ENCODE results near the gene ACSM3.

ACSM3 gene

DNA sequence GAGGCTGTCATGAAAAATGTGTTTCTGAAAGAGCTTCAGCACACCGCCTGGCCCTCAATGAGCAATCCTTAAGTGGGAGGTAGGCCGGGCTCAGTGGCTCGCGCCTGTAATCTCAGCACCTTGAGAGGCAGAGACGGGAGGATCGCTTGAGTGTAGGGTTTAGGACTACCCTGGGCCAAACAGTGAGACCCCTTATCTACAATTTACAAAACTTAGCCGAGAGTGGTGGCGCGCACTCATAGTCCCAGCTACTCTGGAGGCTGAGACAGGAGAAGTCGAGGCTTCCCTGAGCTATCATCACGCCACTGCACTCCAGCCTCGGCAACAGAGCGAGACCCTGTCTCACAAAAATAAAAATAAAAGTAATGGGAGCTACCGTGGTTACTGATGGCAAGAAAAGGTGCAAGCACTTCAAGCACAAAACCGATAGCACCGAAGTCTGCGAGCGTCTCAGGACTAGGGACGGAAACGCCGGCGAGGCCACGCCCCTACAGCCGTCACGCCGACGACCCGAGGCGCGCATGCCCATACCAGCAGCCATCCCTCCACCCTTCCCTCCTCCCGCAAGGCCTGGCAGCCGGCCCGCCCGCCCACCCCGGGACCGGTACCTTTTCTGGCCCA is 22.8 kb upstream of the ACSM3 start:
- Histone ChIP-seq H3K9me3 (ENCODE audit: control insufficient read depth, insufficient read depth, low read length) (no peaks in the 10 kb centered on the region), H3K4me3 (ENCODE audit: low read depth, low read length) (peak overlapping the region; percentile 99), H3K36me3 (ENCODE audit: control insufficient read depth, insufficient read depth, low read length) (peaks cover 29% of the 10 kb centered on the region), H3K27me3 (ENCODE audit: control insufficient read depth, insufficient read depth, low read length) (no peaks in the 10 kb centered on the region), H3K4me1 (ENCODE audit: control insufficient read depth, insufficient read depth, low read length) (no peaks in the 10 kb centered on the region; the same call in 1 of the 2 replicates), H3K9ac (ENCODE audit: low read depth, low read length) (peak overlapping the region; percentile 93), H3K27ac (ENCODE audit: low read depth, low read length) (peak overlapping the region; percentile 93)

DNA sequence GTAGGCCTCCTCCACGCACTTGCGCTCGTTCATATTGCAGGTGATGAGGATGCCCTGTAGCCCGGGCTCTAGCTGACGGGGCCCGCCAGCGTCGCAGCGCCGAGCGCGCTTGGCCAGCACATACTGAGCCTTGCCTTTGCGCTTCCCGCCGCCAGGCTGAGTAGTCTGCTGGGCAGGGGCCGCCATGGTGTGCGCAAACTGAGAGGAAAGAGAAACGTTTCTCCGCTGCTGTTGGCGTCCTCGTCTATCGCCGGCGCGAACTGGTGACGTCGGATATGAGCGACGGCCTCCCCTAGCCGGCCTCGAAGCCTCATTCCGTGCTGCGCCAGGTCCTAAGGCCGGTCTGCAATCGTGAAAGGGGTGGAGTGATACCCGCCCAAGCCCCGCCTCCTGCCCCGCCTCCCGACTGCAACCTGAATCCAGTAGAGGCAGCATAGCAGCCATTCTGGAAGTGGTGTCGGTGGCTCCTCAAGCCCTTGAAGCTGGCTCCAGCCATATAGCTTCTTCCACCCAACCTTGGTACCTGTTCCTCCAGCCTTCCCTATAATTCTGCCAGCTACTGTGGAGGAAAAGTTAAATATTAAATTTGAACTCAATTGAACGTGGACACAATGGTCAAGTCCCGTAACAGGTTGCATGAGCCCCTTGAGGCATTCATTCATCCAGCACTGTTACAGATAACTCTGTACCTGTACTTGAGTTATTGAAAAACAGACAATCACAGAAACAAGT is 22.1 kb upstream of the ACSM3 start, which contains the start of gene THUMPD1:
THUMPD1 (minus strand) TSS at position 265 of the 732 bp plus-strand sequence; CDS start at position 186, 79 bp downstream.
- peaks cover 22% of the 10 kb centered on the region for H3K36me3 ChIP-seq (ENCODE audit: control insufficient read depth, insufficient read depth, low read length)
- H3K27me3 ChIP-seq (ENCODE audit: control insufficient read depth, insufficient read depth, low read length): no peaks in the 10 kb centered on the region
- peak within 1 kb of the TSS; percentile 93 for H3K9ac ChIP-seq (ENCODE audit: low read depth, low read length)
- H3K4me1 ChIP-seq (ENCODE audit: control insufficient read depth, insufficient read depth, low read length): no peaks in the 10 kb centered on the region; the same call in 1 of the 2 replicates
- H3K9me3 ChIP-seq (ENCODE audit: control insufficient read depth, insufficient read depth, low read length): no peaks in the 10 kb centered on the region
- H3K27ac ChIP-seq (ENCODE audit: low read depth, low read length): peak within 1 kb of the TSS; percentile 93
- H3K4me3 ChIP-seq (ENCODE audit: low read depth, low read length): peak within 1 kb of the TSS; percentile 99

DNA sequence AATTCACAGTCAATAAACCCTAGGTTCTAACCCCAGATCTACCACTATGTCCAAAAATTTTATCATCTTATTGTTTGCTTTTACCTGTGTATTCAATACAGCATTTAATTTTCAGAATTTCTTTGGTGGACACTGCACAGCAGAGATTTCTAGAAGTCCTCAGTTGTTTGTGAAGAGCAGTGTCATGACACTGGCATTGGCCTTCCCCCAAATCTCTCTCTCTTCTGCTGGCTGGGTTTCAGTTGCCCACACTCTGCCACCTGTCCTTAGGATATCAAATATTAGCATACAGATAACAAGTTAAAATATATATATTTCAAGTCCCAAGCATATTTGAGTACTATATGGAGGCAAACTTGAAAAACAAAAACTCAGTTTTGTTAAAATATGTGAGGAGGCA is 20.2 kb upstream of the ACSM3 start:
- Histone ChIP-seq H3K27me3 (ENCODE audit: control insufficient read depth, insufficient read depth, low read length) (no peaks in the 10 kb centered on the region), H3K4me3 (ENCODE audit: low read depth, low read length) (no peak overlapping the region), H3K36me3 (ENCODE audit: control insufficient read depth, insufficient read depth, low read length) (peaks cover 3% of the 10 kb centered on the region), H3K9ac (ENCODE audit: low read depth, low read length) (no peak overlapping the region), H3K27ac (ENCODE audit: low read depth, low read length) (no peak overlapping the region), H3K9me3 (ENCODE audit: control insufficient read depth, insufficient read depth, low read length) (0 out of 2 replicates have a peak, but pooled peaks cover 10% of the 10 kb centered on the region), H3K4me1 (ENCODE audit: control insufficient read depth, insufficient read depth, low read length) (no peaks in the 10 kb centered on the region; the same call in 1 of the 2 replicates)

DNA sequence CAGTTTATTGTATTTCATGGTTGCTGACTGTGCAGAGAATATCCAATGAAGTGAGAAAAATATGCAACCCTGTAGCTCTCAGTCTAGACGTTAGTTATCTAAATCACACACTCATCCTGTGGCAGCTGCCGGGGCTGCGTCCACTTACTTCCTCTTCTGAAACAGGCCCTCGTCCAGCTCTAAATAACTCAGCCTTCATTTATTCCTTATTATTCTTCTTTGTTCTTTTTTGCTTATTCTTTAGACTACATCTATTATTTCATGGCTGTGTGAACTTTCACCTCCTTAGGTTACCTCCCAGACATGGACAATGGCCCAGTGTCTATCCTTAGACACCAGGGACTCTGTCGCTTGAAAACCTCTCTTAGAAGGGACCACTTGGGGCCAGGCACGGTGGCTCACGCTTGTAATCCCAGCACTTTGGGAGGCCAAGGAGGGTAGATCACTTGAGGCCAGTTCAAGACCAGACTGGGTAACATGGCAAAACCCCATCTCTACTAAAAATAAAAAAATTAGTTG is 18.8 kb upstream of the ACSM3 start:
- H3K27ac ChIP-seq (ENCODE audit: low read depth, low read length): no peak overlapping the region
- H3K4me3 ChIP-seq (ENCODE audit: low read depth, low read length): no peak overlapping the region
- H3K9ac ChIP-seq (ENCODE audit: low read depth, low read length): no peak overlapping the region
- 0 out of 2 replicates have a peak, but pooled peaks cover 10% of the 10 kb centered on the region for H3K9me3 ChIP-seq (ENCODE audit: control insufficient read depth, insufficient read depth, low read length)
- no peaks in the 10 kb centered on the region; the same call in 1 of the 2 replicates for H3K4me1 ChIP-seq (ENCODE audit: control insufficient read depth, insufficient read depth, low read length)
- H3K36me3 ChIP-seq (ENCODE audit: control insufficient read depth, insufficient read depth, low read length): no peaks in the 10 kb centered on the region
- H3K27me3 ChIP-seq (ENCODE audit: control insufficient read depth, insufficient read depth, low read length): no peaks in the 10 kb centered on the region

DNA sequence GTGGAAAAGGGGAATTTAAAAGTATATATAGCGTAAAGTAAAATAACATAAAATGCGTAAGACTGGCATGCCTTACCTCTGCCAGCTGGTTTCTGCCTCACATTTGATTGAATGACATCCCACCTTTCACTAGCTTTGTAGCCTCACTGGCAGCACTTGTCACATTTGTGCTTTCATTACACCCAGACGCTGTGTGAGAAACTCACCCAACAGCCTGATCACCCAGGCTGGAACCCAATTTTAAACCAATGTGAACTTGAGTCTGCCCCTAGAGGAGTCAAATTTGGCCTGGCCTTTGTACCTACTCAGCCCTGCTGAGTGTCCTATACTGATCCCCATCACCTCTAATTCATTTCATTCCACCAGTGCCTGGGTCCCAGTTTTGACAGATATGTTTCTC is 17.4 kb upstream of the ACSM3 start:
- 0 out of 2 replicates have a peak, but pooled peaks cover 10% of the 10 kb centered on the region for H3K9me3 ChIP-seq (ENCODE audit: control insufficient read depth, insufficient read depth, low read length)
- no peak overlapping the region for H3K27ac ChIP-seq (ENCODE audit: low read depth, low read length)
- no peak overlapping the region for H3K9ac ChIP-seq (ENCODE audit: low read depth, low read length)
- H3K4me1 ChIP-seq (ENCODE audit: control insufficient read depth, insufficient read depth, low read length): no peaks in the 10 kb centered on the region
- H3K4me3 ChIP-seq (ENCODE audit: low read depth, low read length): no peak overlapping the region
- no peaks in the 10 kb centered on the region for H3K27me3 ChIP-seq (ENCODE audit: control insufficient read depth, insufficient read depth, low read length)
- no peaks in the 10 kb centered on the region for H3K36me3 ChIP-seq (ENCODE audit: control insufficient read depth, insufficient read depth, low read length)

DNA sequence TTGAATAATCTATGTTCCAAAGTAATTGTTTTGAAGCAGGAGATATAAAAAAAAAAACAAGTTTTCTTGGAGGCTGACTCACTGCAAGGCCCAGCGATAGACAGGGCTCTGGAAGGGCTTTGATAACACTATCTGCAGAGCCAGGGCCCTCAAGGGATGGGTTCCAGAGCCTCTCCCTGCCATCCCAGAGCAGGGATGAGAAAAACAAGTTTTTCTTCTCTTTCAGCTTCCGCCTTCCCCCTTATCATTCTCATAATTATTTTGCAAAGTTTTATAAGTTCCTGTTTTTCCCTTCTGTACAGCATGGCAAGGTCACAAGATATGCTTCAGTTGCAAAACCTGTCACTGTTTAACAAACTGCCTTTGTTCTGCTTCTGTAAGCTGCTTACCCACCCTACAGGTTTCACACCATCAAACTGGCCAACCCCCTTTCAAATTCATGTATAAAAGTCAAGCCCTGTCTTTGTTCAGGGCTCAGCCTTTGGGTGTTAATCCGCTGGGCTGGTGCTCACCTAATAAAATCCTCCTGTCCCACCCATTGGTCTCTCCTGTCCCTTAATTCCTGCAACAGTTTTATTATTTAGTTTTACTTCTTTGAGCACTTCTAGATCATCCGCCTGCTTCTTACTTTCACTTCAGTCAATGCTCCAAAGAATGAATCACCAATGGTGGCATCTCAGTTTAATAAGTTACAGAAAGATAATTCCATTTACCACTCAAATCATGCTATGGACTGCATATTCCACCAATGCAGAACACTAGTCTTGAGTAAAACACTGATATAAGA is 16.6 kb upstream of the ACSM3 start:
- H3K36me3 ChIP-seq (ENCODE audit: control insufficient read depth, insufficient read depth, low read length): no peaks in the 10 kb centered on the region
- no peak overlapping the region for H3K9ac ChIP-seq (ENCODE audit: low read depth, low read length)
- H3K27me3 ChIP-seq (ENCODE audit: control insufficient read depth, insufficient read depth, low read length): no peaks in the 10 kb centered on the region
- no peak overlapping the region for H3K4me3 ChIP-seq (ENCODE audit: low read depth, low read length)
- no peaks in the 10 kb centered on the region for H3K4me1 ChIP-seq (ENCODE audit: control insufficient read depth, insufficient read depth, low read length)
- no peak overlapping the region for H3K27ac ChIP-seq (ENCODE audit: low read depth, low read length)
- H3K9me3 ChIP-seq (ENCODE audit: control insufficient read depth, insufficient read depth, low read length): 0 out of 2 replicates have a peak, but pooled peaks cover 10% of the 10 kb centered on the region

DNA sequence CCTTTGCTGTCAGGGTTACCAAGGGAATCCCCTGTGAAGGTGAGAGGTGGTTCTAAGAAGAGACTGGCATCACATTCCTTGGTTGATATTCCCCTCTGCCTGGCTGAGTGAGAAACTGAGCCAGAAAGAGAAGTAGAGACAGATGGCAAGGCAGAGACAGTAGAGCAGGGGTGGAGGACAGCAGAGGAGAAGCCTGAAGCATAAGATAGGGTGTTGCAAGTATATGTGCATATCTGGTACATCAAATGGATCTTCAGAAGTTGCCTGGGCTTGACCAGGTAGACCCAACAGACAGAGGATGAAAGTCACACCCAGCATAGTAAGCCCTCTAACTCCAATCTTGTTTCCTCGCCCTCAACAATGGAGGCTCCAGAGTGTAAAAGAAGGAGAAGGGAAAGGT is 14.3 kb upstream of the ACSM3 start:
- Histone ChIP-seq H3K4me3 (ENCODE audit: low read depth, low read length) (no peak overlapping the region), H3K9me3 (ENCODE audit: control insufficient read depth, insufficient read depth, low read length) (0 out of 2 replicates have a peak, but pooled peaks cover 10% of the 10 kb centered on the region), H3K27me3 (ENCODE audit: control insufficient read depth, insufficient read depth, low read length) (no peaks in the 10 kb centered on the region), H3K27ac (ENCODE audit: low read depth, low read length) (no peak overlapping the region), H3K36me3 (ENCODE audit: control insufficient read depth, insufficient read depth, low read length) (no peaks in the 10 kb centered on the region), H3K9ac (ENCODE audit: low read depth, low read length) (no peak overlapping the region), H3K4me1 (ENCODE audit: control insufficient read depth, insufficient read depth, low read length) (no peaks in the 10 kb centered on the region)

DNA sequence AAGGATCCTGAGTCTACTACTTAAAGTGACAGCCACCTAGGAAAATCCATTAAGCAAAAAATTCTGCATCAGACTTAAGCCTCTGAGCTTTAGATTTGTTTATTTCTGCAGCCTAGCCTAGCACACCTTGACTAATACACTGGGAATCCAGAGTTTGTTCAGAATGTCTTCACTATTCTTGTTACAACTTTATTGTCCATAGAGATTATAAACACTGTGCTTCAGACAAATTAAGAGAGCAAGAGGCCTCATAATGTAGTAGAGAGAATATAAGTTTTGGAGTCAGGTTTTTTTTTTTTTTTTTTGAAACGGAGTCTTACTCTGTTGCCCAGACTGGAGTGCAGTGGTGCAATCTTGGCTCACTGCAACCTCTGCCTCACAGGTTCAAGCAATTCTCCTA is 13.3 kb upstream of the ACSM3 start:
- H3K9me3 ChIP-seq (ENCODE audit: control insufficient read depth, insufficient read depth, low read length): 0 out of 2 replicates have a peak, but pooled peaks cover 10% of the 10 kb centered on the region
- no peak overlapping the region for H3K9ac ChIP-seq (ENCODE audit: low read depth, low read length)
- no peak overlapping the region for H3K27ac ChIP-seq (ENCODE audit: low read depth, low read length)
- no peaks in the 10 kb centered on the region for H3K36me3 ChIP-seq (ENCODE audit: control insufficient read depth, insufficient read depth, low read length)
- H3K27me3 ChIP-seq (ENCODE audit: control insufficient read depth, insufficient read depth, low read length): no peaks in the 10 kb centered on the region
- H3K4me3 ChIP-seq (ENCODE audit: low read depth, low read length): no peak overlapping the region
- H3K4me1 ChIP-seq (ENCODE audit: control insufficient read depth, insufficient read depth, low read length): no peaks in the 10 kb centered on the region

DNA sequence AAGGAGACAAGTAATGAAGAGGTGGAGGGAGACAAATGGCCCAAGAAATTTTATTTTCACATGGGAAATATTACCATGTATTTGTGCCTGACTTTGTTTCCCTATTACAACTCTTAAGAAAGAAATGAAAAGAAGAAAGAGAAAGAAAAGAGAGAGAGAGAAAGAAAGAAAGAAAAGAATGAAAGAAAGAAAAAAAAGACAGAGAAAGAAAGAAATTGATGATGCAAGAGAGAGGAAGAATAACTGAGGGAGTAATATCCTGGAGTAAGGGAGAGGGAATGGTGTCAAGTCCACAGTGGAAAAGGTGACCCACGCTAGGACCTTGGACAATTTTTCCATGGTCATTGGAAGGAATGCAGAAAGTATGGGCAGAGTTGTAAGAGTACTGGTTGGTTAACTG is 10.1 kb upstream of the ACSM3 start:
- no peaks in the 10 kb centered on the region for H3K27me3 ChIP-seq (ENCODE audit: control insufficient read depth, insufficient read depth, low read length)
- no peak overlapping the region for H3K9ac ChIP-seq (ENCODE audit: low read depth, low read length)
- H3K9me3 ChIP-seq (ENCODE audit: control insufficient read depth, insufficient read depth, low read length): no peaks in the 10 kb centered on the region
- H3K4me3 ChIP-seq (ENCODE audit: low read depth, low read length): no peak overlapping the region
- no peak overlapping the region for H3K27ac ChIP-seq (ENCODE audit: low read depth, low read length)
- H3K36me3 ChIP-seq (ENCODE audit: control insufficient read depth, insufficient read depth, low read length): no peaks in the 10 kb centered on the region
- H3K4me1 ChIP-seq (ENCODE audit: control insufficient read depth, insufficient read depth, low read length): no peaks in the 10 kb centered on the region

DNA sequence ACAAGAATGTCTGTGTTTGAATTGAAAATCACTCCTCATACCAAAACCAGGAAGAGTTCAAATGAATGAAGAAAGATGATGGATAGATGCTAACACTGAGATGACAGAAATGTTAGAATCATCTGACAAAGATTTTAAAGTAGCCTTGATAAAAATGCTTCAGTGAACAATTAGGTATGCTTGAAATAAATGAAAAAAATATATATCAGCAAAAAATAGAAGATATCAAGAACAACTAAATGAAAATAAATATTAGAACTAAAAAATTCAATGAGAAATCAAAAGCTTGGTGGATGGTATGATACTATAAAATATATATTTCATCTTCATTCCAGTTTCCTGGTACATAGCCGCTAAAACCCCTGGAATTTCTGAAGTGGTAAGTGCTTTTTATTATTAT is 8.6 kb upstream of the ACSM3 start:
- Histone ChIP-seq H3K27ac (ENCODE audit: low read depth, low read length) (no peak overlapping the region), H3K4me3 (ENCODE audit: low read depth, low read length) (no peak overlapping the region), H3K4me1 (ENCODE audit: control insufficient read depth, insufficient read depth, low read length) (no peaks in the 10 kb centered on the region), H3K9ac (ENCODE audit: low read depth, low read length) (no peak overlapping the region), H3K36me3 (ENCODE audit: control insufficient read depth, insufficient read depth, low read length) (no peaks in the 10 kb centered on the region), H3K27me3 (ENCODE audit: control insufficient read depth, insufficient read depth, low read length) (no peaks in the 10 kb centered on the region), H3K9me3 (ENCODE audit: control insufficient read depth, insufficient read depth, low read length) (no peaks in the 10 kb centered on the region)

Measured in HUES48 (cell line).